ENCODE results near the gene WBP2. TPM values are rescaled to one million over a fixed set of nuclear protein-coding genes. Genes with fewer than 3 reads are reported as not detected.
A peak's percentile ranks its signal among the peaks of the same experiment; 100 is the strongest.

WBP2 gene
- total RNA-seq, 2 donors from 2014 or later, result 67.4 to 127 TPM

- Mint-ChIP-seq H3K36me3 (ENCODE audit: low read depth) (peaks cover 10% of the 10 kb centered on the region), H3K4me1 (peaks cover 4% of the 10 kb centered on the region), H3K4me3 (no peak overlapping the region), H3K27me3 (no peaks in the 10 kb centered on the region), H3K9me3 (no peaks in the 10 kb centered on the region), H3K27ac (no peak overlapping the region)
- ATAC-seq (replicated peaks), result no peak
Observed at GRCh38 chr17:75803883-75804282, 51.3 kb downstream of the WBP2 start.

- no peaks in the 10 kb centered on the region for H3K9me3 Mint-ChIP-seq
- H3K4me1 Mint-ChIP-seq, result peaks cover 4% of the 10 kb centered on the region
- H3K36me3 Mint-ChIP-seq (ENCODE audit: low read depth), result peaks cover 48% of the 10 kb centered on the region
- H3K27ac Mint-ChIP-seq, result peak overlapping the region; percentile 54
- ATAC-seq (replicated peaks), result no peak
- H3K4me3 Mint-ChIP-seq, result no peak overlapping the region
- H3K27me3 Mint-ChIP-seq, result no peaks in the 10 kb centered on the region
Observed at GRCh38 chr17:75799402-75799801, 55.7 kb downstream of the WBP2 start.

- no peak for ATAC-seq (replicated peaks)
- Mint-ChIP-seq H3K4me3 (no peak overlapping the region), H3K36me3 (ENCODE audit: low read depth) (peaks cover 75% of the 10 kb centered on the region), H3K27ac (peak overlapping the region; percentile 32), H3K27me3 (no peaks in the 10 kb centered on the region), H3K4me1 (peaks cover 16% of the 10 kb centered on the region), H3K9me3 (no peaks in the 10 kb centered on the region)
Observed at GRCh38 chr17:75795820-75796607, 59.1 kb downstream of the WBP2 start.

Other genes with a start within 250 kb of the WBP2 start
- under 1 TPM in 1 of 2 donors, not detected in 1; 0.21 TPM for gene SMIM5, start 221.9 kb downstream of the WBP2 start, total RNA-seq
- 10 to 100 TPM; 29.7 to 35.6 TPM for gene RECQL5, start 188.2 kb downstream of the WBP2 start, total RNA-seq
- 10 to 100 TPM; 68.1 to 90.0 TPM for gene SAP30BP, start 188.0 kb downstream of the WBP2 start, total RNA-seq
- 1 to 10 TPM in 1 of 2 donors, under 1 TPM in 1; 0.54 to 1.2 TPM for gene ITGB4, start 133.9 kb downstream of the WBP2 start, total RNA-seq
- gene GALK1, start 90.1 kb downstream of the WBP2 start, total RNA-seq, result 10 to 100 TPM; 43.4 to 51.4 TPM
- gene UNK, start 70.5 kb downstream of the WBP2 start, total RNA-seq, result 10 to 100 TPM; 19.0 to 22.1 TPM
- gene UNC13D, start 10.9 kb downstream of the WBP2 start, total RNA-seq, result 100 to 1,000 TPM; 153 to 160 TPM
- gene TRIM47, start 23.2 kb upstream of the WBP2 start, total RNA-seq, result 10 to 100 TPM; 11.0 to 32.4 TPM
- gene TRIM65, start 41.6 kb upstream of the WBP2 start, total RNA-seq, result 10 to 100 TPM; 20.3 to 33.9 TPM
- 100 to 1,000 TPM in 1 of 2 donors, 10 to 100 TPM in 1; 74.2 to 113 TPM for gene MRPL38, start 49.5 kb upstream of the WBP2 start, total RNA-seq
- gene FBF1, start 85.7 kb upstream of the WBP2 start, total RNA-seq, result 10 to 100 TPM in 1 of 2 donors, 1 to 10 TPM in 1; 9.2 to 10.6 TPM
- 10 to 100 TPM; 24.0 to 35.2 TPM for gene ACOX1, start 123.8 kb upstream of the WBP2 start, total RNA-seq
- gene TEN1, start 123.9 kb upstream of the WBP2 start, total RNA-seq, result 10 to 100 TPM; 15.3 to 18.5 TPM
- 1 to 10 TPM; 8.0 to 9.0 TPM for gene CDK3, start 145.5 kb upstream of the WBP2 start, total RNA-seq
- gene EVPL, start 172.0 kb upstream of the WBP2 start, total RNA-seq, result under 1 TPM in 1 of 2 donors, not detected in 1; 0.11 TPM
- 100 to 1,000 TPM; 109 to 117 TPM for gene SRP68, start 217.2 kb upstream of the WBP2 start, total RNA-seq
- 10 to 100 TPM in 1 of 2 donors, 1 to 10 TPM in 1; 7.5 to 14.8 TPM for gene GALR2, start 219.4 kb upstream of the WBP2 start, total RNA-seq
- 10 to 100 TPM in 1 of 2 donors, 1 to 10 TPM in 1; 6.5 to 13.5 TPM for gene ZACN, start 223.8 kb upstream of the WBP2 start, total RNA-seq
- gene EXOC7, start 248.5 kb upstream of the WBP2 start, total RNA-seq, result 100 to 1,000 TPM; 104 to 117 TPM